Ectodermal cell (in vitro differentiated cells): ENCODE measurements around the gene TEX35.
"Not testable (repeated sequence)": the region's sequence is repeated elsewhere in the genome, so short reads cannot be mapped to it uniquely, and the experiment has no call there.

Experiments
- H3K27ac ChIP-seq: 2 replicates; pipeline ENCODE4 v1.7.0; 2013; ENCODE audit warnings: mild to moderate bottlenecking, low read depth, low read length; ENCODE audit not compliant: insufficient read depth, poor library complexity, severe bottlenecking
- H3K27me3 ChIP-seq: 2 replicates; pipeline ENCODE4 v1.7.0; 2013; ENCODE audit warnings: mild to moderate bottlenecking, low read length; ENCODE audit not compliant: insufficient read depth, control insufficient read depth, poor library complexity, severe bottlenecking
- H3K36me3 ChIP-seq: one replicate; pipeline ENCODE4 v1.7.0; 2013; ENCODE audit warnings: low read length; ENCODE audit not compliant: control insufficient read depth, insufficient read depth
- H3K4me1 ChIP-seq: one replicate; pipeline ENCODE4 v1.7.0; 2013; ENCODE audit warnings: low read length; ENCODE audit not compliant: control insufficient read depth, insufficient read depth
- H3K4me3 ChIP-seq: 2 replicates; pipeline ENCODE4 v1.7.0; 2013; ENCODE audit warnings: low read depth, low read length, control low read depth; ENCODE audit not compliant: insufficient read depth
- H3K9me3 ChIP-seq: 2 replicates; pipeline ENCODE4 v1.7.0; 2013; ENCODE audit warnings: mild to moderate bottlenecking, low read length, moderate library complexity; ENCODE audit not compliant: control insufficient read depth
- WGBS, 2 experiments: methylation state at CpG; one replicate each; pipeline ENCODE4 v1.1.7; 2013; ENCODE audit warnings: missing lambda C conversion rate in 2 of 2; 5-methylcytosine and 5-hydroxymethylcytosine counted together

TEX35 gene

GRCh38 chr1:178551940-178552339 is 39.0 kb downstream of the TEX35 start:
- Histone ChIP-seq H3K27me3 (no peaks in the 10 kb centered on the region), H3K36me3 (no peaks in the 10 kb centered on the region), H3K9me3 (peaks cover 2% of the 10 kb centered on the region), H3K4me1 (no peaks in the 10 kb centered on the region), H3K27ac (no peak overlapping the region), H3K4me3 (no peak overlapping the region)
- WGBS, 2 experiments: 80 to 94% methylated on average over 3 of the region's 3 CpGs

- H3K4me1 ChIP-seq: no peaks in the 10 kb centered on the region
- H3K4me3 ChIP-seq: no peak overlapping the region
- H3K36me3 ChIP-seq: no peaks in the 10 kb centered on the region
- WGBS, 2 experiments: 91 to 95% methylated on average over 3 of the region's 3 CpGs
- peaks cover 2% of the 10 kb centered on the region for H3K9me3 ChIP-seq
- H3K27ac ChIP-seq: no peak overlapping the region
- no peaks in the 10 kb centered on the region for H3K27me3 ChIP-seq
Measured at GRCh38 chr1:178552856-178553255, 39.9 kb downstream of the TEX35 start.

- H3K36me3 ChIP-seq, H3K27ac ChIP-seq, H3K27me3 ChIP-seq, H3K9me3 ChIP-seq, H3K4me3 ChIP-seq, H3K4me1 ChIP-seq: not testable (repeated sequence)
- WGBS, 2 experiments: 95 to 97% methylated on average over 5 of the region's 5 CpGs
Measured at GRCh38 chr1:178554351-178554750, 41.4 kb downstream of the TEX35 start.

- H3K36me3 ChIP-seq, H3K9me3 ChIP-seq, H3K27ac ChIP-seq, H3K4me3 ChIP-seq, H3K4me1 ChIP-seq, H3K27me3 ChIP-seq: not testable (repeated sequence)
- WGBS, 2 experiments: 100% methylated on average over 1 of the region's 1 CpG; no CpG with 5 or more reads in 1 of the 2 experiments
Measured at GRCh38 chr1:178555613-178556012, 42.7 kb downstream of the TEX35 start.

- 73 to 78% methylated on average over 5 of the region's 5 CpGs for WGBS, 2 experiments
- not testable (repeated sequence) for H3K4me1 ChIP-seq, H3K27ac ChIP-seq, H3K4me3 ChIP-seq, H3K9me3 ChIP-seq, H3K36me3 ChIP-seq, H3K27me3 ChIP-seq
Measured at GRCh38 chr1:178558816-178559215, 45.9 kb downstream of the TEX35 start.

GRCh38 chr1:178560871-178561376 is 48.0 kb downstream of the TEX35 start:
- no peaks in the 10 kb centered on the region for H3K36me3 ChIP-seq
- 91 to 92% methylated on average over 8 of the region's 8 CpGs for WGBS, 2 experiments
- H3K4me3 ChIP-seq: no peak overlapping the region
- H3K4me1 ChIP-seq: no peaks in the 10 kb centered on the region
- no peaks in the 10 kb centered on the region for H3K9me3 ChIP-seq
- H3K27me3 ChIP-seq: no peaks in the 10 kb centered on the region
- no peak overlapping the region for H3K27ac ChIP-seq

GRCh38 chr1:178563099-178563820 is 50.4 kb downstream of the TEX35 start:
- H3K4me1 ChIP-seq: no peaks in the 10 kb centered on the region
- H3K27ac ChIP-seq: no peak overlapping the region
- WGBS, 2 experiments: 87 to 90% methylated on average over 7 of the region's 7 CpGs
- H3K9me3 ChIP-seq: no peaks in the 10 kb centered on the region
- H3K36me3 ChIP-seq: no peaks in the 10 kb centered on the region
- no peaks in the 10 kb centered on the region for H3K27me3 ChIP-seq
- no peak overlapping the region for H3K4me3 ChIP-seq

GRCh38 chr1:178564086-178564782 is 51.3 kb downstream of the TEX35 start:
- no peak overlapping the region for H3K27ac ChIP-seq
- no peaks in the 10 kb centered on the region for H3K4me1 ChIP-seq
- H3K36me3 ChIP-seq: no peaks in the 10 kb centered on the region
- H3K4me3 ChIP-seq: no peak overlapping the region
- H3K9me3 ChIP-seq: no peaks in the 10 kb centered on the region
- H3K27me3 ChIP-seq: no peaks in the 10 kb centered on the region
- 95 to 96% methylated on average over 4 of the region's 4 CpGs for WGBS, 2 experiments

GRCh38 chr1:178564783-178565180 is 51.9 kb downstream of the TEX35 start:
- Histone ChIP-seq H3K27ac (no peak overlapping the region), H3K27me3 (no peaks in the 10 kb centered on the region), H3K4me1 (no peaks in the 10 kb centered on the region), H3K4me3 (no peak overlapping the region), H3K9me3 (no peaks in the 10 kb centered on the region), H3K36me3 (no peaks in the 10 kb centered on the region)
- WGBS, 2 experiments: 62 to 68% methylated on average over 2 of the region's 2 CpGs

- no peaks in the 10 kb centered on the region for H3K4me1 ChIP-seq
- 92 to 94% methylated on average over 3 of the region's 3 CpGs for WGBS, 2 experiments
- no peaks in the 10 kb centered on the region for H3K27me3 ChIP-seq
- no peaks in the 10 kb centered on the region for H3K36me3 ChIP-seq
- H3K27ac ChIP-seq: no peak overlapping the region
- H3K4me3 ChIP-seq: no peak overlapping the region
- H3K9me3 ChIP-seq: no peaks in the 10 kb centered on the region
Measured at GRCh38 chr1:178565586-178565985, 52.7 kb downstream of the TEX35 start.
